ENCODE measurements around the gene HP. TPM values are rescaled to one million over a fixed set of nuclear protein-coding genes. Genes with fewer than 3 reads are reported as not detected.

HP gene
- total and polyA plus RNA-seq, 8 donors, result 0.08 to 43.5 (median 1.3) TPM

DNA sequence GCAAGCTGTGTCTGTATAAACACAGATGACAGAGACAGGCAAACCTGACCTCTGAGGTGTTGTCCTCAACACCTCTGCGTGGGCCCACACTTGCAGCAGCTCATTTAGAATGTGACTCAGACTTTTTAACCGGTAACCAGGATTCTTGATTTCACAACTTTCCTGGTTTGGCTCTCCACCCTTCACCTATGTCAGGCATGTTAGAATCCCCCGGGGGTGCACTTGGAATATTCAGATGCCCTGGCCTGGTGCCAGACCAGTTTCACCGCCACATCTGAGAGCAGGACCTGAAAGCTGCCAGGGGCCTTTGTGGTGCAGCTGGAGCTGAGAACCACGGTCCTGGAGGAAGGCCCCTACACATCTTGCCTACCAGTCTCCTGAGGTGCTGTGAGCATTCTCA is 40.9 kb upstream of the HP start:
- TF ChIP-seq, protein P1, sequence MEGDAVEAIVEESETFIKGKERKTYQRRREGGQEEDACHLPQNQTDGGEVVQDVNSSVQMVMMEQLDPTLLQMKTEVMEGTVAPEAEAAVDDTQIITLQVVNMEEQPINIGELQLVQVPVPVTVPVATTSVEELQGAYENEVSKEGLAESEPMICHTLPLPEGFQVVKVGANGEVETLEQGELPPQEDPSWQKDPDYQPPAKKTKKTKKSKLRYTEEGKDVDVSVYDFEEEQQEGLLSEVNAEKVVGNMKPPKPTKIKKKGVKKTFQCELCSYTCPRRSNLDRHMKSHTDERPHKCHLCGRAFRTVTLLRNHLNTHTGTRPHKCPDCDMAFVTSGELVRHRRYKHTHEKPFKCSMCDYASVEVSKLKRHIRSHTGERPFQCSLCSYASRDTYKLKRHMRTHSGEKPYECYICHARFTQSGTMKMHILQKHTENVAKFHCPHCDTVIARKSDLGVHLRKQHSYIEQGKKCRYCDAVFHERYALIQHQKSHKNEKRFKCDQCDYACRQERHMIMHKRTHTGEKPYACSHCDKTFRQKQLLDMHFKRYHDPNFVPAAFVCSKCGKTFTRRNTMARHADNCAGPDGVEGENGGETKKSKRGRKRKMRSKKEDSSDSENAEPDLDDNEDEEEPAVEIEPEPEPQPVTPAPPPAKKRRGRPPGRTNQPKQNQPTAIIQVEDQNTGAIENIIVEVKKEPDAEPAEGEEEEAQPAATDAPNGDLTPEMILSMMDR (IDR thresholded peaks at IDR 0.05), result no peak
- peak in 1 of 6 donors; percentile 39 for DNase-seq
- Histone ChIP-seq H3K36me3 (no peaks in the 10 kb centered on the region), H3K9me3 (no peaks in the 10 kb centered on the region), H3K27ac (no peak overlapping the region), H3K4me3 (no peak overlapping the region), H3K4me1 (no peaks in the 10 kb centered on the region), H3K27me3 (no peaks in the 10 kb centered on the region)
- intact Hi-C loops (cut with DNase I), result no loop called here
- ATAC-seq, result no peak
- WGBS, 2 donors, result 53 to 55% methylated on average over 5 of the region's 5 CpGs
- no peak for FAIRE-seq

DNA sequence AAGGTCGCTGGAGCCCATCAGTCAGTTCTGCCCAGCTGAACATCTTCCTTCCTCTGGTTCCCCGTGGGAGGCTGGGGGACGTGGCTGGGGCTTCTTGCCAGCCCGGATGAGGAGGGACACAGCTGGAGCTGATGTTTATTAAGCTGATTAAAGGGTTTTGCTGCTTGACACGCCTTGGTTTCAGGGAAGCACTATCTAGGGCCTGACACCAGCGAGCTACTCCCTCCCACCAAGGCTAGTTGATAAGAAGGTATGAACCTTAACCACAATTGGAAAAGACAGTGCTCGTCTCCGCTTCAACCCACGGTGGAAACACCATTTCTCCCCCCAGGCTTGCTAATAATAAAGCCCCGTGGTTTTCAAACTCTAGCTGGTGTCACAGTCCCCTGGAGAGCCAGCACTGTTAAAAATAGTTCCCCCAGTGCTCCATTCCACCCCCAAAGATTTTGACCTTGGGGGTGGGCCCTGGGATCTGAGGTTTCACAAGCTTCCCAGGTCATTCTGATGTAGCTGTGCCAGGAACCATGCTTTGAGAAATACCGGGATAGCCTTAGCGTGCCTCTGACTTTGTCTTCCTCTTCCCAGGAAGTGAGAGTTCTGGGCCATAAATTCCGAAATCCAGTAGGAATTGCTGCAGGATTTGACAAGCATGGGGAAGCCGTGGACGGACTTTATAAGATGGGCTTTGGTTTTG is 40.3 kb upstream of the HP start:
- DNase-seq (no peak), ATAC-seq (no peak), FAIRE-seq (no peak)
- intact Hi-C loops (cut with DNase I), result no loop called here
- Histone ChIP-seq H3K27ac (no peak overlapping the region), H3K9me3 (no peaks in the 10 kb centered on the region), H3K4me1 (no peaks in the 10 kb centered on the region), H3K36me3 (no peaks in the 10 kb centered on the region), H3K4me3 (no peak overlapping the region), H3K27me3 (no peaks in the 10 kb centered on the region)
- TF ChIP-seq, protein P1 (IDR thresholded peaks at IDR 0.05), result no peak
- 71 to 72% methylated on average over 15 of the region's 15 CpGs for WGBS, 2 donors

GRCh38 chr16:72014675-72015074 is 39.6 kb upstream of the HP start:
- H3K27me3 ChIP-seq, result no peaks in the 10 kb centered on the region
- no peaks in the 10 kb centered on the region for H3K36me3 ChIP-seq
- no peak for FAIRE-seq
- no peaks in the 10 kb centered on the region for H3K9me3 ChIP-seq
- DNase-seq, result no peak
- H3K4me3 ChIP-seq, result no peak overlapping the region
- no peak overlapping the region for H3K27ac ChIP-seq
- intact Hi-C loops (cut with DNase I), result no loop called here
- H3K4me1 ChIP-seq, result no peaks in the 10 kb centered on the region
- TF ChIP-seq, protein P1 (IDR thresholded peaks at IDR 0.05), result no peak
- no peak for ATAC-seq
- WGBS, 2 donors, result 84 to 94% methylated on average over 8 of the region's 8 CpGs

- no peak overlapping the region for H3K4me3 ChIP-seq
- ATAC-seq, result peak in 1 of 4 donors; percentile 50
- WGBS, 2 donors, result 75 to 89% methylated on average over 3 of the region's 3 CpGs
- no peaks in the 10 kb centered on the region for H3K4me1 ChIP-seq
- TF ChIP-seq, protein P1 (IDR thresholded peaks at IDR 0.05), result no peak
- H3K27ac ChIP-seq, result no peak overlapping the region
- no peaks in the 10 kb centered on the region for H3K36me3 ChIP-seq
- intact Hi-C loops (cut with DNase I), result no loop called here
- H3K27me3 ChIP-seq, result no peaks in the 10 kb centered on the region
- no peaks in the 10 kb centered on the region for H3K9me3 ChIP-seq
- no peak for FAIRE-seq
- no peak for DNase-seq
Observed at GRCh38 chr16:72015124-72015523, 39.2 kb upstream of the HP start.

- no peaks in the 10 kb centered on the region for H3K27me3 ChIP-seq
- intact Hi-C loops (cut with DNase I), result no loop called here
- no peak overlapping the region for H3K4me3 ChIP-seq
- WGBS, 2 donors, result 91 to 93% methylated on average over 9 of the region's 9 CpGs
- TF ChIP-seq, protein P1 (IDR thresholded peaks at IDR 0.05), result no peak
- FAIRE-seq (no peak), ATAC-seq (no peak), DNase-seq (no peak)
- no peaks in the 10 kb centered on the region for H3K4me1 ChIP-seq
- H3K9me3 ChIP-seq, result no peaks in the 10 kb centered on the region
- peaks cover 0 to 8% (median 0%) of the 10 kb centered on the region in 3 donors for H3K36me3 ChIP-seq
- H3K27ac ChIP-seq, result no peak overlapping the region
Observed at GRCh38 chr16:72018470-72018869, 35.8 kb upstream of the HP start.
